GM12873 (cell line): ENCODE data around the gene CD300LG.

ENCODE experiments used
- CTCF ChIP-seq: IDR thresholded peaks from 2 replicates; pipeline ENCODE4 v1.5.1; 2012; ENCODE audit warnings: low read depth, mild to moderate bottlenecking, moderate library complexity, low read length, control low read depth; ENCODE audit not compliant: insufficient read depth; ENCODE audit errors: missing control alignments

The CD300LG gene

GRCh38 chr17:43879723-43880419 is 32.9 kb downstream of the CD300LG start:
- no peak for TF ChIP-seq CTCF

- peak; percentile 91 for TF ChIP-seq CTCF
These were observed 33.5 kb downstream of the CD300LG start for GRCh38 chr17:43880420-43880991.

GRCh38 chr17:43881181-43881580 is 34.2 kb downstream of the CD300LG start:
- TF ChIP-seq CTCF = no peak

GRCh38 chr17:43881758-43882505 is 35.0 kb downstream of the CD300LG start:
- TF ChIP-seq CTCF = no peak

- no peak for TF ChIP-seq CTCF
These were observed 35.9 kb downstream of the CD300LG start for GRCh38 chr17:43882761-43883415.

GRCh38 chr17:43888548-43888947 is 41.6 kb downstream of the CD300LG start:
- TF ChIP-seq CTCF = no peak

- no peak for TF ChIP-seq CTCF
These were observed 43.3 kb downstream of the CD300LG start for GRCh38 chr17:43890240-43890639.
